Amniotic stem cell (primary cell): ENCODE measurements around the gene APOB.

Source experiments
- DNase-seq: peaks from one replicate; lab custom pipeline; 2025; lab: John Stamatoyannopoulos, UW

Gene APOB

DNA sequence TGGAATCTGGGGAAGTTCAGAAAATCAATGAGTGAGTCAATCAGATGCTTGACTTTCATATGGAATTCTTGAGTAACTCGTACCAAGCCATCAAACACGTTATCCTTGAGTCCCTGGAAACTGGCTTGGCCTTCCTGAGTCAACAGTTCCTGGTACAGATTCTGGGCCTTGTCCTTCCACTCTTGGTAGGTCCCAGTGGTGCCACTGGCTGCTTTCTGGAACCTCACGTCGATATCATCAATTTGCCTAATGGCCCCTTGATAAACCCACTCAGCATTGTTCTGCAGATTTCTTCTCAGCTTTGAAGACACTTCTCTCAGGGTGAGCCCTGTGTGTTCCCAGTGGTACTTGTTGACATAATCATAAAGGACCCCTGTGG, 41.1 kb downstream of the APOB start:
- DNase-seq, result no peak

DNA sequence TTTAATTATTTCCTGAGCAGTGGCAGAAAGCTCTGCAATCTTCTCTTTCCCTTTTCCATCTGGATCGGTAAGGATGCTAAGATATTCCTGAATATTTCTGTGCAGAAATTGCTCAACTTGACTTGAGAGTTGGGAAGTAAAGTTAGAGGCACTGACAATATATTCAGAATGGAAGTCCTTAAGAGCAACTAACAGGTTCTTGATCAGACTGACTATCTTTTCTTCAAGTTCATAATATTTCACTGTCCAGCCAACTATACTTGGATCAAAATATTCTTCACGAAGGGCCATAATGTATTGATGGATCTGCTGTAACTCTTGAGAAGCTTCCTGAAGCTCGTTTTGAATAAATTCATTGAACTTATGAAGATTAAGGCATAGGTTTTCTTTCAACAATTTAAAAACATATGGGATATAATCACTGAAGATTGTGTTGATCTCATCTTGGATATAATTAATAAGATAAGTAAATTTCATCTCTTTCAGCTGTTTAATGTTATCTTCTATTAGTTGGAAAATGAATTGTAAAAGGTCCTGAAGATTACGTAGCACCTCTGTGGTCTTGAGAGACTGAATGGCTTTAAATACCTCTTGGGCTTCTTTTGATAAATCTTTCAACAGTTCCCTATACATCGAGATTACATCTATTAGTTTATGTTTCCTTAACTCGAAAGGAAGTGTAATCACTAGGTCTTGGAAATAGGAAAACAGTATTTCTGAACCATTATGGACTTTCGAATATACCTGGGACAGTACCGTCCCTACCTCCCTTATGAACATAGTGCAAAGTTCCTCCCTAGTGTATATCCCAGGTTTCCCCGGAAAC, 41.7 kb downstream of the APOB start:
- DNase-seq, result no peak

DNA sequence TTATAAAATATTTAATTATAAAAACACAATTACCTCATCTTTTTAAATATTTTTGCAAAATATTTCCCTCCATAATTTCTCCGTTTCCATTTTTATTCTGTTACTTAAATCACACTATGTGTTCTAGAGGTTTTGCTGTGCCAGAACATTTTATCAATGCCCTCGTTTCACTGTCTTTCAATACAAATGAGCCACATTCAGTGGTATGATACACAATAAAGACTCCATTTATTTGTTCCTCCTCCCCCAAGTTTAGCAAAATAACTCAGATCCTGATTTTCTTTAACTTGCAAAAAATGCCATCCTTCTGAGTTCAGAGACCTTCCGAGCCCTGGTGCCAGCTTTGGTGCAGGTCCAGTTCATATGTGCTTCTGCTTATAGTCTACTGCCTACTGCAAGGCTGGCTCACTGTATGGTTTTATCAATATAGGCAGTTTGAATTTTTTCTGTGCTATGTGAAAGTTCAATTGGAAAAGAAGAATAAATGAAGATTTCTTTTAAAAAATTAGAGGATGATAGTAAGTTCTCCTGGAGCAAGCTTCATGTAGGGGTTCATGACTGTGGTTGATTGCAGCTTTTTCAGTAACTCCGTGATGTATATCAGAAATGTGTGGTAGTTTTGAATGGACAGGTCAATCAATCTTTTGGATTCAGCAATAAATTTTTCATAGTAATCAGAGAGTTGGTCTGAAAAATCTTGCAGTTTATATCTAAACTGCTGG, 42.5 kb downstream of the APOB start:
- DNase-seq, result no peak

DNA sequence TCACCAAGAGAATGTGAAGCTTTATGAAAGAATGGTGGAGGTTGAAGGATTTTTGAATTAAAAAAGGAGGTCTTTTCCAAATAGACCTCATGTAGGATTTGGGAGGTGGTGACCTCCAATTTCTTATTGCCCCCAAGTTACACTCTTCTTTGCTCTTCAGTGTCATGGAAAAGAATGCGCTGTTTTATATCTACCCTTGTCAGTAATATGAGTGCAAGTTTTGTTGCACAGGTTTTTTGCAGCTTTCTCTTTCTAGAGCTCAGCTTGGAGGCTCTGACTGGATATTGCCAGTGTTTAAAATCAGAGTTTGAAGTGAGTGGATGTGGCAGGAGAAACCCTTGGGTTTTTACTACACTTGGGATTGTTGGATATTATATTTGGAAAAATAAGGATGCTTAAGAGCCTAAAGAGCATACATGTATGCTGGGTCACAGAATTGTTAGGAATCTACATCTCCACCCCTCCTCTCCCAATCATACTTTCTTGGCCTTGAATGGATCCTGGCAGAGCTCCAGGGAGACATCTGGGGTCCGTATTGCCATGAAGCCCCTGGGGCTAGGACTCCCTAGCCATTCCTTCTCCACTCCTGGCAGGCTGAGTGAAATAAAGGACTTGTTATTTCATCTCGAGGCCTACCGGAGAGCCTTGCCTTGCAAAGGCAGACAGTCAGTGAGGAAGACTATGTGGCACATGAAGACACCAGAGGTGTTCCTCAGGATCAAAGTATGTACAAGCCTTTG, 43.8 kb downstream of the APOB start:
- no peak for DNase-seq

DNA sequence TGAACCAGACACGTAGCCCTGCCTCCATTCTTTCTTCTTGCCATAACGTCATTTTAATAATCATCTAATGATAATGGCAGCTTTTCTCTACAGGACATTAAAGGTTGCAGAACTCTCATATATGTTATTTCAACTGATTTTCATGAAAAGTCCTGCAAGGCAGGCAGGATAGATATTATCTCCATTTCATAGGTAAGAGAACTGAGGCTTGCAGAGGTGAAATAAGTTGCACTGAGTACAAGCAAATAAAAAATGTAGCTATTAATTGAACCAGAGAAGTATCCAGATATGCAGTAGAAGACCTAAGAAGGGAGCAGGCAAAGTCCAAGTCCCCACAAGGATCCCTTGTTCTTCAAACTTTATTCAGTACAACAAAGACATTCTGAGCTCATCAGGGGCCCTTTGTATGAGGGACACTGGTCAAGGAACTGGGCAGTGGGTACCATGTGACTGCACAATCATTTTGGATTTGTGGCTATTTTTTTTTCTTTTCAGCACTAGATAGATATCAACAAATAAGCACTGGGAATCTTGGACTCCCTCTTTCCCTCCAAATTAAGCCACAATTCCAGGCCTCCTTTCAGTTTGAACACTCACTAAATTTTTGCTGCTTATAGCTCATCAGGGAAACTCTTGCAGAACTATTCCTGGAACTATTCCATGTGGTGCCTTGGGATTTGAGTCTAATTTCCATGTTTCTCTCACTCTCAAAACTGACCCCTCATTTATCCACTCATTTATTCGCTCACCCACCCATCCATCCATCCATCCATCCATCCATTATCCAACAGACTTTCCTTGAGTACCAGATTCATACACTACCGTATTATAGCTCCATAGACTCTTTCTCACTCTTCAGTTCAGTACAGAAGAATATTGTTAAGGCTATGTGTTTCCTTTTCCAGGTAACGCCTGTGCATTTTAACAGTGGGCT, 44.6 kb downstream of the APOB start:
- no peak for DNase-seq

DNA sequence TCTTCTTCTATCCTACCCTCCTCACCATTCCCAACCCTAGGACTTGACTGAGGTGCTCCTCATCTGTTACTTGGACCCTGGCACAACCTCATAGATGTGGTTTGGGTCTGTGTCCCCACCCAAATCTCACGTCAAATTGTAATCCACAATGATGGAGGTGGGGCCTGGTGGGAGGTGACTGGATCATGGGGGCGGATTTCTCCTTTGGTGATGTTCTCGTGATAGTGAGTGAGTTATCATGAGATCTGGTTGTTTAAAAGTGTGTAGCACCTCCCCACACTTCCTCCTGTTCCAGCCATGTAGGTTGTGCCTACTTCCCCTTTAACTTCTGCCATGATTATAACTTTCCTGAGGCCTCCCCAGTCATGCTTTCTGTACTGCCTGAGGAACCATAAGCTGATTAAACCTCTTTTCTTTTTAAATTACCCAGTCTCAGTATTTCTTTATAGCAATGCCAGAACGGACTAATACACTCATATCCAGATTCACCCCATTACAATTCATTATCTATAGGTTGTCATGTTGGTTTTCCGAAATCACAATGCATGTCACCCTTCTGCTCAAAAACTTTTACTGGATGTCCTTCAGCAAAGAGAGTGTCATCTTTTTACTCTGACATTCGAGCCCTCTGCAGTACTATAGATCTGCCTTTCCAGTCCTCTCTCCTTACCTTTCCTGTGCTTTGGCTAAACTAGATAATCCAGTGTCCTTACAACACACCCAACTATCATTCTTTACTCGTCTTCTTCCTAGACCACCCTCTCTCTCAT, 45.7 kb downstream of the APOB start:
- DNase-seq, result no peak

DNA sequence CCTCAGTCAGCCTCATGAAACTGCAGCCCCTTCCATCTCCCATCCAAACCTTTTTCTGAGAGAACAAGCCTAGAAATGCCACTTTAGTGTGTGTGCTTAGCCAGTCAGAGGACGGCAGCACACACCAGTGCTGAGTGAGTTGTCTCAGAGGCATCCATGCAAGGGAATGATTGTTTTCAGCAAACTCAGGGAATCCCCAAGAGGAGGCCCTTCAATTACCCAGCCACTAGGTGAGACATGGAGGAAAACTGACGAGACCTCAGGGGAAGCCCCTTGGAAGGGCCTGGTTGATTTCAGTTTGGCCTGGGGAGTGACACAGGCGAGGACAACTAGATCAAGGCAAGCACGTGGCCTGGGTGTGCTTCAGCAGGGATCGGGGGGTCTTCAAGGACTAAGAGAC, 49.7 kb downstream of the APOB start:
- DNase-seq, result no peak

DNA sequence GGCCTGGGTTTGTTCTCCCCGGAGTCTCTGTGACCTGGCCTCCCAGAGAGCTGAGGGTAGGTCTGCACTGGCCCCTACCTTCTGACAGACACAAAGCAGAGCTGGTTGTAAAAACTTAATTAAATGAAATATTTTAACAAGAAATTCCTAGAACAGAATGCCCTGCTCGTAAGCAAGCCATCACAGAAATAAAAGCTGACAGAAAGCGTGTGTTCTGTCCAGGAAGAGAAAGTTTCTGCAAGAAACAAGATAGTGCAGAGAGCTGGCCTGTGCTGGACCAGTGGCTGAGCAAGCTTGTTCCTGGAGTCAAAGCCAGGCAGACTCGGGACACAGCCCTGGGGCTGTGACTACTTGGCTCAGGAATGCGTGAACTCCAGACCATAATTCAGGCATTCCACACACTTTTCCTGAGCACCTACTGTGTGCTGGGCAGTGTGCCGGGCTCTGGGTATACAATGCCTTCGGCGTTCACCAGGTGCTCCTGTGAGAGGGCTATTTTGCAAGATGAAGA, 51.6 kb downstream of the APOB start:
- DNase-seq, result no peak

DNA sequence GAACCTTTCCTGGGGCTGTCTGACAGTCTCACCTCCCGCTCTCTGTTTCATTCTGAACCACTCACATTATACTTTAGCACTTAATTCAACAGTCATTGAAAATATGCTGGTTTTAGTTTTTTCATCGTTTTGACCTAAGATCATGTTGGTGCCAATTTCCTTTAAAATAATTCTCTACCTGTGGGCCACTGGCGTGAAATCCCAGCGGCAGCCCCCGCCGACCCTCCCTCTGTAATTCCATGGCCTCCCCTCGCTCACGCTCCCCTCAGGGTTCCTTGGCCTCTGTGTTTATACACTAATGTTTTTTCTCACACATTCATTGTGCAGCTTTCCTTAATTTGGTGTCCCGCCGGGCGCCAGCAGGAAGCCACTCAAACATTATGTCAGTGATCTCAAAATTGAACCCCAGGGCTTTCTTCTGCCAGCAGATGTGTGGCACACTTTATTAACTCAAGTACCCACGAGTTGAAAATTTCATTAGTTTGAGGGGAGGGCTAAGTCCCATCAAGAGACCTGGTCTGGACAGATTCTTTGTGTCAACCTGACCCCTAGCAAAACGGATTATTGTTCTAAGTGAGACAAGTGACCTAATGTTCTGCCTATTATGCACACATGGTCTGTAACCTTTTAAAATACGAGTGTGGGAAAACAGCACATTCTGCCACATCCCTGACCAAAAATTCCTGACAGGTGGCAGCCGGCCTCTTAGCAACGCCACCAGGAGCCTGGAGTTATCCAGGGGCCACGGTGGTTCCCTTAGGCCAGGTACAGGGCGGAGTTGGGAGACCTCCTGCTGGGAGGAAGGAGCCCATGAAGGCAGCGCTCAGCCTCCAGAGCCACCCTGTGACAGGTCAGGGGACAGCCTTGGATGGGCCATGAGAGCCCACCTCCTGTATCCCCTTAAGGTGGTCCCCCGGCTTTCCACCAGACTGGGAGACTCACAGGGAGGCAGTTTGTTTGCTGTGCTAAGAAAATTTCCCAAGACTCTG, 53.1 kb downstream of the APOB start:
- DNase-seq, result no peak

DNA sequence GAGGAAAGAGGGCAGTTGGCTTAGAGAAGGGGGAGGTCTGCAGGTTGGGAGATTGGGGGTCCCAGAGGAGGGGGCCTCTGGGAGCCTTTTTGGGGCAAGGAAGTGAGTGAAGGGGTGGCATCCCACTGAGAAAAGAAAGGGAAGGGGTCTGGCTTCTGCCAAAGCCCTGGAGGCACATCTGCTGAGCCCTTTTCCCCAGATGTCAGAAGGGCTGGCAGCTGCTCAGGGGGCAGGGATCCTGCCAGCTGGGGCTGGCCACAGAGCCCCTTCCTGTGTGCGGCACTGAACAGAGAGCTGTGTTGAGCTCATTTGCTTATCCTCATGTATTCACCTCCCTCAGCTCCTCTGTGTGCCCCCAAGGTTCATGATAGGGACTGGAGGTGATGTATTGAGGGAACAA, 54.5 kb downstream of the APOB start:
- DNase-seq, result no peak

DNA sequence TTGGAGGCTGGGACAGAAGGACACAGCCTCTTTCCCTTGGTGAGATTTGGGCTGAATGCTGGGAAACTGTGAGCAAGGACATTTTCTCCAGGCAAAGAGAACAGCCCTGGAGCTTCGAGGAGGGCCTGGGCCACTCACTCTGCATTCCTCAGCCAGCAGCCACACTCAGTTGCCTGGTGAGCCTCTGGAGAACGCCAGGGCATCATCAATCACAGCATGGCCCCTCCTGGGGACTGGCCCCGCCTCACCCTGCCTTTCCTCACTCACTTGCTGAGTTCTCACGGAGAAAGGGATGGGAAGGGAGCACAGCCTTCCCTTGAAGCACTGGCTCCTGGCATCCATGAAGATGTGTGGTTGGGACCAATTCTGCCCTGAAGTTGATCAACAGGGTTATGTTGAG, 55.0 kb downstream of the APOB start:
- DNase-seq, result no peak

DNA sequence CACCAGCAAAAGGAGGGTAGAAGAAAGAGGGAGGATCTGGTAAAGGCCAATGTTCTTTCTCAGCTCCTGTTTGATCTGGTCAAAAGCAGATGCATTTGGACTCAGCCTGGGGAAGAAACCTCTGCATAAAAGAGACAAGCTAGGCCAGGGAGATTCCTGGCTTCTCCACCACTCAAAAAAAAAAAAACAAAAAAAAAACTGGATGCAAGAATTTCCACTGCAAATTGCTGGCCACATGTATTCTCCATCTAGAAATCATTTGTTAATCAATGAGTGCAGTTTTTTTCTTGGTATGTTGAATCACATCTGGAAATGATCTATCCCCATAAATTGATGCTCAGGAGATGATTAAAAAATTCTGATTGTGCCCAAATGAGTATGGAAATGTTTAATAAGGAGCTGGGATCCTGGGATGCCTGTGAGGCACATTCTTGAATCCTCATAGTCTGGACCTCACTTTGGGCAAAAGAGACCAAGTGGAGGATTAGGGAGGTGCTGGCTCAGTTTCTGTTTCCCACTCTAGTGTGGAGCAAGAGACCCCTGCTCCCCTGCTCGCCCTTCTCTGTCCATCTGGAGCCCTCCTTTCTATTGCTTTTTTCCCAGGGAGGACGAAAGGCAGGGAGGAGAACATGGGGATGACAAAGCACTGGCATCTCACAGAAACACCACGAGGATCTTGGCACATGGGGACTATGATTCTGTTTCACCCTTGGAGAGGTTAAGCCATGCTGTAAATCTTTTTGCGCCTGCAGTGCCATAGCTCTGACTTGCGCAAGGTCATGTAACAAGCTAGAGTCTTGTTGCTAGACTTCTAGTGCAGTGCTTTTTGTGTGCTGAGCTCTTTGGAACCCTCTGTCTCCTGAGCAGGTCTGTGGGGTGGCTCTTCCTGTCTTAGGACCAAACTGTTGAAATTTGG, 57.6 kb downstream of the APOB start:
- DNase-seq, result no peak

DNA sequence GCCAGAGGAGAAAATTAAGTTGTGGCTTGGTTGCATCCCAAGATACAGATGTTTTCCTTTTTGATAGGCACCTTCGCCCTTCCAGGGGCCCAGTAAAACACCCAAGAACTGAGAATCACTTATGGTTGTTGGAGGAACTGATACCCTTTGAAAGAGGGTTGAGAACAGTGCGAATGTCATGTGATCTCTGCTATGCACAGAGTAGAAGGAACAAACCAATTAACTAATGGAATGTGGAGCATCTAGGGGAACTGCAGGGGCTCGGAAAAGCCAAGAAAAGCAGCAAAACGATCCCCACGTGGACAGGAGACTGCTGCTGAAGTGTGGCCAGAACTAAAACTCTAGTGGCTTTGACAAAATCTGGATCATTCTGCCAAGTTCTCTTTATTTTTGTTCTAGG, 58.8 kb downstream of the APOB start:
- no peak for DNase-seq

DNA sequence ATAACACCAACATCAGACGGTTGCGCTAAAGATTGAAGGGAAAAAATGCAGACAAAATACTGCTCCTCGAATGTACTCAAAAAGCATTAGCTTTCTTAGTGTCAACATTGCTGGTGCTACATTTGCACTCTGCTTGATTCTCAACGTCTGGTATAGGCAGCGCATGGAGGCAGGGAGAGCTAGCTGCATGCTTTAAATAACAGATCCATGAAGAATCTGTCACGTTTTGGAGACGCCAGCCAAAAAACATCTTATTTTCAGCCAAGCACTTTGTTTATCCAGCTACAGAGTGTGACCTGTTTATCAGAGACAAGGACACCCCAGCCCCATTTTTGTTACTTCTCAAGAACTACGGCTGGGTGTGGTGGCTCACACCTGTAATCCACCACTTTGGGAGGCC, 59.5 kb downstream of the APOB start:
- DNase-seq, result no peak

DNA sequence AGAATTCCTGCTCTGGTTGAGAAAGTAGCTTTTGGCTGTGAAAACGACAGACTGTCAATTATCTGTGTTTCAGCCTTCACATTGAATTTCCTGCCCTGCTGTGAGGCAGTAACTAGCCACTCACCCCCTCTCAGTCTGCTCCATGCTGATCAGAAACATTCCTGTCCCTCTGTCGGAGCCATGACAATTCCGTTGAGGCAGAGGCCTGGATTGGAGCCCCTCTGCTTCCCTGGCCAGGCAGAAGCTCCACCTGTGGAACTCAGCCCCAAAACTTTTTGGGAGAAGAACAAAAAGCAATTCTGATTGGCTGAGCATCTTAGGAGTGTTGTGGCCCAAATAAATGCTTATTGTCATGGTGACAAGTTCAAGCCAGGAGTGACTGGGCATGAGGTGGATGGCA, 60.0 kb downstream of the APOB start:
- no peak for DNase-seq

DNA sequence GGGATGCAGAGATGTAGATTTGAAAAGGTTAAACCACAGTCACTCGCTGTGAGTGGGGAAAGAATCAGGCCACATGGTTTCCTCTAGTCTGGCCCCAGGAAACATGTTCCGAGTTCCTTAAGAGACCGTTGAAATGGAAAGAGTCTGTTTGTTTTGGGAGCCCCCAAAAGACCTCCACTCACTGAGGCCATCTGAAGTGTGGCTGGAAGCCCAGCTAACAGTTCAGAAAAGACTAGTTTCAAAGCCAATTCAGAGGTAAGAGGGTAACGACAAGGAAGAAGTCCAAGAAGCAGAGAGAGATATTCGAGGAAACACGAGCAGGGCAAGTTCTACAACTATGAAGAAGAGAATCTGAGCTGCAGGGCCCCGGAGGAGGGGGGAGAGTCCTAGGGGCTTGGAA, 61.0 kb downstream of the APOB start:
- DNase-seq, result no peak

DNA sequence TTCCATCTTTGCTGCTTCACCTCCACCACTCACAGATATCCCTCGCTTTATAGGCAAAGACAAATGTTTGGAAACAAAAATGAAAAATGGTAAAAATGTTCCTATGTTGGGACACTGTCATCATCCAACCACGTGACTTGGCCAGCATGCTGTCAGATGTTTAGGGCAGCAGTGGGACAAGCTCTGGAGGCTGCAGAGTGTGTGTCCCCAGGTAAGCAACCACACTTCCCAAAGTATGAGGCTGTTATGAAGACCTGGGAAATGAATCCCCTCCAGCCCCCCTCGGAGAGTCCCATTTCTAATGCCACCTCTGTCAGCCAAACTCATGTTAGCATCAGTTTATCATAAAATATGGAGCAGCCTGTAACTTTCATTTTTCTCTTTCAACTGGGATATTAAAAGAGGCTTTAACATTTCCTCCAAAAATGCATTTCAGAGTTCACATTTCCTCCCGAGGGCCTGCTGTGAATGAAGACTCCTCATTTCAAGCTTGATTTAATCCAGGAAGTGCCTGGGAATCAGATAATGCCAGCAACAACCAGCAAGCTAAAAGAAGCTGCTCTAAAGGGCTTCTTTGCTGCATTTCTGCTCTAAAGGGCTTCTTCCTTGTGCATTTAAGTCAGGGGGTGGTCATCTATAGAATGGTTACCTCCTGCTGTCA, 66.2 kb downstream of the APOB start:
- DNase-seq, result no peak

DNA sequence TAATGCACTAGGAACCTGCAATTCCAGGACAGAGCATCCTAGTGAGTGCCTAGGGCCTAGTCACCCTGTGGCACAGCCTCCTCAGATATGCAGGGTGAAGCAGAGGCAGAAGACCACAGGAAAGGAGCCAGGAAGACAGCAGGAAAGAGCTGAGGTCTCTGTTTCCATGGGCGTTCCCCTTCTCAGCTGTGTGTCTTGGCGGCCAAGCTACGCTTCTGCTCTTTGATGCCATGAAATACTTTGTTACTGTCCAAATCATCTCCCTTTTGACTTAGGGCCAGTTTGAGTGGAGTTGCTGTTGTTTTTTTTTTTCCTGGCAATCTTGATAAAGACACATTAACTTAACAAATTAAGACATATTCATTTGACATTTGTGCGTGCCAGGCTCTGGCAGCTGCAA, 67.3 kb downstream of the APOB start:
- DNase-seq, result no peak
